ENCODE measurements around the gene SNAI1.
"Not testable (repeated sequence)": the region's sequence is repeated elsewhere in the genome, so short reads cannot be mapped to it uniquely, and the experiment has no call there.

The SNAI1 gene

GRCh38 chr20:49999329-49999728 lies 16.5 kb downstream of the SNAI1 start:
- Histone ChIP-seq H3K4me1 (ENCODE audit: control insufficient read depth, low read depth, low read length) (peaks cover 2% of the 10 kb centered on the region), H3K79me2 (ENCODE audit: control insufficient read depth, insufficient read depth, low read length) (no peaks in the 10 kb centered on the region), H3K4me2 (ENCODE audit: low read length) (no peak overlapping the region), H3K56ac (ENCODE audit: low read length) (no peak overlapping the region), H3K18ac (ENCODE audit: low read length) (no peak overlapping the region), H3K23ac (ENCODE audit: low read length) (no peak overlapping the region), H2BK15ac (replicated peaks; ENCODE audit: low read depth) (no peak overlapping the region), H3K79me1 (ENCODE audit: low read length) (no peaks in the 10 kb centered on the region), H3K4me3 (ENCODE audit: low read length) (no peak overlapping the region), H3K27ac (ENCODE audit: low read depth, low read length) (no peak overlapping the region), H2BK5ac (ENCODE audit: low read length) (no peak overlapping the region), H3K27me3 (ENCODE audit: insufficient read depth, low read length, poor library complexity) (no peaks in the 10 kb centered on the region), H2BK120ac (ENCODE audit: low read depth, low read length) (no peak overlapping the region), H3K36me3 (ENCODE audit: control insufficient read depth, insufficient read depth, low read length) (no peaks in the 10 kb centered on the region), H3K9ac (ENCODE audit: low read length) (no peak overlapping the region), H4K8ac (ENCODE audit: low read depth, low read length) (no peak overlapping the region), H2AK5ac (ENCODE audit: low read length) (no peak overlapping the region), H3K4ac (ENCODE audit: low read depth, low read length) (peak overlapping the region; percentile 24), H4K5ac (ENCODE audit: low read length) (no peak overlapping the region)
- no CpG with 5 or more reads among the region's 7 CpGs for whole genome bisulfite sequencing (ENCODE audit: extremely low coverage, insufficient coverage, low lambda C conversion rate)
- DNase-seq: no peak

- DNase-seq; H3K79me2 ChIP-seq (ENCODE audit: control insufficient read depth, insufficient read depth, low read length); H2BK5ac ChIP-seq (ENCODE audit: low read length); H3K23ac ChIP-seq (ENCODE audit: low read length); H3K79me1 ChIP-seq (ENCODE audit: low read length); H4K5ac ChIP-seq (ENCODE audit: low read length); H3K27ac ChIP-seq (ENCODE audit: low read depth, low read length); H2BK15ac ChIP-seq (replicated peaks; ENCODE audit: low read depth); H3K4me3 ChIP-seq (ENCODE audit: low read length); H3K4me2 ChIP-seq (ENCODE audit: low read length); H3K4me1 ChIP-seq (ENCODE audit: control insufficient read depth, low read depth, low read length); H3K36me3 ChIP-seq (ENCODE audit: control insufficient read depth, insufficient read depth, low read length); H3K18ac ChIP-seq (ENCODE audit: low read length); H3K4ac ChIP-seq (ENCODE audit: low read depth, low read length); H3K27me3 ChIP-seq (ENCODE audit: insufficient read depth, low read length, poor library complexity); H2AK5ac ChIP-seq (ENCODE audit: low read length); H3K9ac ChIP-seq (ENCODE audit: low read length); H2BK120ac ChIP-seq (ENCODE audit: low read depth, low read length); H4K8ac ChIP-seq (ENCODE audit: low read depth, low read length); H3K56ac ChIP-seq (ENCODE audit: low read length): not testable (repeated sequence)
- WGBS (ENCODE audit: extremely low coverage, insufficient coverage, low lambda C conversion rate): no CpG with 5 or more reads among the region's 14 CpGs
Observed at GRCh38 chr20:50000548-50001222, 17.9 kb downstream of the SNAI1 start.

DNA sequence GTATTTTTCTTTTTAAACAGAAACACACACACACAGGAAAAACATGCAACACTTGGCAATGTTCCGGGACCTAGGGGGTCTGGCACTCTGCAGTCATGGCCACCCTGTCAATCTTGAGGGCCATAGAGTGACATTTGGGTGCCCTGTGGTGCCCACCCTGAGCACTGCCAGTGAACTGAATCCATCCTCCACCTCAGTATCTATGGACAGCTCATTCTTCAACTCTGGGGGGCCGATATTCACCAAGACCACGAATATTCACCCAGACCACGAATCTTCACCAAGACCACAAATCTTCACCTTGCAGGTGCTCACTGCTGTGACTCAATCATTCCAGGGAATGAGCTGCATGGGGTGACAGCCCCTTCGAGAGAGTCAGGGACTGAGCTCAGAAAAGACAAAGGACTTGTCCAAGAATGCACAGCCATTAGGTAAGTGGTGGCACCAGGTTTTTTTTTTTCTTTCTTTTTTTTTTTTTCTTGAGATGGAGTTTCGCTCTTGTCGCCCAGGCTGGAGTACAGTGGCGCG lies 19.1 kb downstream of the SNAI1 start:
- H3K4ac ChIP-seq (ENCODE audit: low read depth, low read length): no peak overlapping the region
- H3K27ac ChIP-seq (ENCODE audit: low read depth, low read length): no peak overlapping the region
- H2BK120ac ChIP-seq (ENCODE audit: low read depth, low read length): no peak overlapping the region
- no peaks in the 10 kb centered on the region for H3K36me3 ChIP-seq (ENCODE audit: control insufficient read depth, insufficient read depth, low read length)
- H3K79me2 ChIP-seq (ENCODE audit: control insufficient read depth, insufficient read depth, low read length): no peaks in the 10 kb centered on the region
- DNase-seq: no peak
- no peak overlapping the region for H2AK5ac ChIP-seq (ENCODE audit: low read length)
- H3K27me3 ChIP-seq (ENCODE audit: insufficient read depth, low read length, poor library complexity): no peaks in the 10 kb centered on the region
- no peak overlapping the region for H3K18ac ChIP-seq (ENCODE audit: low read length)
- no peak overlapping the region for H3K4me2 ChIP-seq (ENCODE audit: low read length)
- H3K23ac ChIP-seq (ENCODE audit: low read length): no peak overlapping the region
- no peak overlapping the region for H2BK5ac ChIP-seq (ENCODE audit: low read length)
- H3K56ac ChIP-seq (ENCODE audit: low read length): no peak overlapping the region
- H4K8ac ChIP-seq (ENCODE audit: low read depth, low read length): no peak overlapping the region
- H3K9ac ChIP-seq (ENCODE audit: low read length): no peak overlapping the region
- no peak overlapping the region for H4K5ac ChIP-seq (ENCODE audit: low read length)
- H2BK15ac ChIP-seq (replicated peaks; ENCODE audit: low read depth): no peak overlapping the region
- peaks cover 2% of the 10 kb centered on the region for H3K4me1 ChIP-seq (ENCODE audit: control insufficient read depth, low read depth, low read length)
- WGBS (ENCODE audit: extremely low coverage, insufficient coverage, low lambda C conversion rate): no CpG with 5 or more reads among the region's 9 CpGs
- no peaks in the 10 kb centered on the region for H3K79me1 ChIP-seq (ENCODE audit: low read length)
- no peak overlapping the region for H3K4me3 ChIP-seq (ENCODE audit: low read length)

DNA sequence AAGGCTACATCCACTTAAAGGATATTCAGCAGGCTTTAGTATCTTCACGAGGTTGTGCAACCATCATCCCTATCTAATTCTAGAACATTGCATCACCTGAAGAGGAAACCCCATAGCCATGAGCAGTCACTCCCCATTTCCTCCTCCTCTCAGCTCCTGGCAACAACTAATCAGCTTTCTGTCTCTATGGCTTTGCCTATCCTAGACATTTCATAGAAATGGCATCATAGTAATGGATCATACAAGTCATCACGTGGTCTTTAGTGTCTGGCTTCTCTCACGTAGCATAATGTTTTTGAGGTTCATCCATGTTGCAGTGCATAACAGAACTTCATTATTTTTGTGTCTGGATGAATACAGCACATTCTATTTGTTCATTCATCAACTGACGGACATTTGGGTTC lies 20.5 kb downstream of the SNAI1 start:
- no peak for DNase-seq
- Histone ChIP-seq H2BK5ac (ENCODE audit: low read length) (no peak overlapping the region), H3K36me3 (ENCODE audit: control insufficient read depth, insufficient read depth, low read length) (no peaks in the 10 kb centered on the region), H4K5ac (ENCODE audit: low read length) (no peak overlapping the region), H3K4me1 (ENCODE audit: control insufficient read depth, low read depth, low read length) (peaks cover under 1% of the 10 kb centered on the region), H3K4me3 (ENCODE audit: low read length) (no peak overlapping the region), H2AK5ac (ENCODE audit: low read length) (no peak overlapping the region), H4K8ac (ENCODE audit: low read depth, low read length) (no peak overlapping the region), H3K27me3 (ENCODE audit: insufficient read depth, low read length, poor library complexity) (no peaks in the 10 kb centered on the region), H3K9ac (ENCODE audit: low read length) (no peak overlapping the region), H2BK120ac (ENCODE audit: low read depth, low read length) (no peak overlapping the region), H3K27ac (ENCODE audit: low read depth, low read length) (no peak overlapping the region), H2BK15ac (replicated peaks; ENCODE audit: low read depth) (no peak overlapping the region), H3K79me2 (ENCODE audit: control insufficient read depth, insufficient read depth, low read length) (no peaks in the 10 kb centered on the region), H3K4ac (ENCODE audit: low read depth, low read length) (no peak overlapping the region), H3K79me1 (ENCODE audit: low read length) (no peaks in the 10 kb centered on the region), H3K56ac (ENCODE audit: low read length) (no peak overlapping the region), H3K4me2 (ENCODE audit: low read length) (no peak overlapping the region), H3K23ac (ENCODE audit: low read length) (no peak overlapping the region), H3K18ac (ENCODE audit: low read length) (no peak overlapping the region)
- no CpG with 5 or more reads among the region's 4 CpGs for WGBS (ENCODE audit: extremely low coverage, insufficient coverage, low lambda C conversion rate)

GRCh38 chr20:50004229-50004628 lies 21.4 kb downstream of the SNAI1 start:
- H3K23ac ChIP-seq (ENCODE audit: low read length): no peak overlapping the region
- no peak overlapping the region for H2BK5ac ChIP-seq (ENCODE audit: low read length)
- no peaks in the 10 kb centered on the region for H3K27me3 ChIP-seq (ENCODE audit: insufficient read depth, low read length, poor library complexity)
- H3K4me3 ChIP-seq (ENCODE audit: low read length): no peak overlapping the region
- no peak overlapping the region for H3K4ac ChIP-seq (ENCODE audit: low read depth, low read length)
- no peak overlapping the region for H3K18ac ChIP-seq (ENCODE audit: low read length)
- no peak for DNase-seq
- no peaks in the 10 kb centered on the region for H3K79me2 ChIP-seq (ENCODE audit: control insufficient read depth, insufficient read depth, low read length)
- H3K27ac ChIP-seq (ENCODE audit: low read depth, low read length): no peak overlapping the region
- H2AK5ac ChIP-seq (ENCODE audit: low read length): no peak overlapping the region
- no peaks in the 10 kb centered on the region for H3K79me1 ChIP-seq (ENCODE audit: low read length)
- H3K4me2 ChIP-seq (ENCODE audit: low read length): no peak overlapping the region
- H4K5ac ChIP-seq (ENCODE audit: low read length): no peak overlapping the region
- H3K36me3 ChIP-seq (ENCODE audit: control insufficient read depth, insufficient read depth, low read length): no peaks in the 10 kb centered on the region
- H3K9ac ChIP-seq (ENCODE audit: low read length): no peak overlapping the region
- H3K4me1 ChIP-seq (ENCODE audit: control insufficient read depth, low read depth, low read length): no peaks in the 10 kb centered on the region
- no peak overlapping the region for H2BK15ac ChIP-seq (replicated peaks; ENCODE audit: low read depth)
- WGBS (ENCODE audit: extremely low coverage, insufficient coverage, low lambda C conversion rate): no CpG with 5 or more reads among the region's 4 CpGs
- no peak overlapping the region for H4K8ac ChIP-seq (ENCODE audit: low read depth, low read length)
- no peak overlapping the region for H2BK120ac ChIP-seq (ENCODE audit: low read depth, low read length)
- H3K56ac ChIP-seq (ENCODE audit: low read length): no peak overlapping the region

- H4K5ac ChIP-seq (ENCODE audit: low read length): no peak overlapping the region
- H3K27me3 ChIP-seq (ENCODE audit: insufficient read depth, low read length, poor library complexity): no peaks in the 10 kb centered on the region
- no peak overlapping the region for H3K4me3 ChIP-seq (ENCODE audit: low read length)
- no peak overlapping the region for H3K4me2 ChIP-seq (ENCODE audit: low read length)
- no peaks in the 10 kb centered on the region for H3K79me2 ChIP-seq (ENCODE audit: control insufficient read depth, insufficient read depth, low read length)
- no peaks in the 10 kb centered on the region for H3K79me1 ChIP-seq (ENCODE audit: low read length)
- no peaks in the 10 kb centered on the region for H3K36me3 ChIP-seq (ENCODE audit: control insufficient read depth, insufficient read depth, low read length)
- H3K27ac ChIP-seq (ENCODE audit: low read depth, low read length): no peak overlapping the region
- no CpG with 5 or more reads among the region's 7 CpGs for WGBS (ENCODE audit: extremely low coverage, insufficient coverage, low lambda C conversion rate)
- no peak overlapping the region for H2BK120ac ChIP-seq (ENCODE audit: low read depth, low read length)
- H3K18ac ChIP-seq (ENCODE audit: low read length): no peak overlapping the region
- DNase-seq: no peak
- H3K23ac ChIP-seq (ENCODE audit: low read length): no peak overlapping the region
- no peak overlapping the region for H2AK5ac ChIP-seq (ENCODE audit: low read length)
- H3K4me1 ChIP-seq (ENCODE audit: control insufficient read depth, low read depth, low read length): peaks cover 3% of the 10 kb centered on the region
- no peak overlapping the region for H3K4ac ChIP-seq (ENCODE audit: low read depth, low read length)
- no peak overlapping the region for H2BK15ac ChIP-seq (replicated peaks; ENCODE audit: low read depth)
- no peak overlapping the region for H2BK5ac ChIP-seq (ENCODE audit: low read length)
- H3K9ac ChIP-seq (ENCODE audit: low read length): no peak overlapping the region
- H4K8ac ChIP-seq (ENCODE audit: low read depth, low read length): no peak overlapping the region
- H3K56ac ChIP-seq (ENCODE audit: low read length): no peak overlapping the region
Observed at GRCh38 chr20:50005471-50005981, 22.7 kb downstream of the SNAI1 start.
